ENCODE measurements around the gene UBXN7.
"Not testable (repeated sequence)": the region's sequence is repeated elsewhere in the genome, so short reads cannot be mapped to it uniquely, and the experiment has no call there.

The UBXN7 gene

DNA sequence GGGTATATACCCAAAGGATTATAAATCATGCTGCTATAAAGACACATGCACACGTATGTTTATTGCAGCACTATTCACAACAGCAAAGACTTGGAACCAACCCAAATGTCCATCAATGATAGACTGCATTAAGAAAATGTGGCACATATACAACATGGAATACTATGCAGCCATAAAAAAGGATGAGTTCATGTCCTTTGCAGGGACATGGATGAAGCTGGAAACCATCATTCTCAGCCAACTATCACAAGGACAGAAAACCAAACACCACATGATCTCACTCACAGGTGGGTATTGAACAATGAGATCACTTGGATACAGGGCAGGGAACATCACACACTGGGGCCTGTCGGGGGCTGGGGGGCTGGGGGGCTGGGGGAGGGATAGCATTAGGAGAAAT lies 44.3 kb downstream of the UBXN7 start:
- TF ChIP-seq ZNF146 (tag by site-specific recombination; IDR thresholded peaks at IDR 0.05): peak; percentile 96
- TF ChIP-seq, protein P1, sequence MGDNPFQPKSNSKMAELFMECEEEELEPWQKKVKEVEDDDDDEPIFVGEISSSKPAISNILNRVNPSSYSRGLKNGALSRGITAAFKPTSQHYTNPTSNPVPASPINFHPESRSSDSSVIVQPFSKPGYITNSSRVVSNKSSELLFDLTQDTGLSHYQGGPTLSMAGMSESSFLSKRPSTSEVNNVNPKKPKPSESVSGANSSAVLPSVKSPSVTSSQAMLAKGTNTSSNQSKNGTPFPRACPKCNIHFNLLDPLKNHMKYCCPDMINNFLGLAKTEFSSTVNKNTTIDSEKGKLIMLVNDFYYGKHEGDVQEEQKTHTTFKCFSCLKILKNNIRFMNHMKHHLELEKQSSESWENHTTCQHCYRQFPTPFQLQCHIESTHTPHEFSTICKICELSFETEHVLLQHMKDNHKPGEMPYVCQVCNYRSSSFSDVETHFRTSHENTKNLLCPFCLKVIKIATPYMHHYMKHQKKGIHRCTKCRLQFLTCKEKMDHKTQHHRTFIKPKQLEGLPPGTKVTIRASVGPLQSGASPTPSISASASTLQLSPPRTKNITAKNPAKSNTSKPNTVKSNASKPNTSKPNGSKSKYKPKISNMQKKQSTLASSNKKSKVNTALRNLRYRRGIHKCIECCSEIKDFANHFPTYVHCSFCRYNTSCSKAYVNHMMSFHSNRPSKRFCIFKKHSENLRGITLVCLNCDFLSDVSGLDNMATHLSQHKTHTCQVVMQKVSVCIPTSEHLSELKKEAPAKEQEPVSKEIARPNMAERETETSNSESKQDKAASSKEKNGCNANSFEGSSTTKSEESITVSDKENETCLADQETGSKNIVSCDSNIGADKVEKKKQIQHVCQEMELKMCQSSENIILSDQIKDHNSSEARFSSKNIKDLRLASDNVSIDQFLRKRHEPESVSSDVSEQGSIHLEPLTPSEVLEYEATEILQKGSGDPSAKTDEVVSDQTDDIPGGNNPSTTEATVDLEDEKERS (tag by site-specific recombination; IDR thresholded peaks at IDR 0.05): 0 out of 2 replicates have a peak, but pooled peaks have one; percentile 82
- H3K9me3 ChIP-seq (ENCODE audit: control insufficient read depth, insufficient read depth, low read depth, low read length); H3K27ac ChIP-seq (ENCODE audit: extremely low read depth, low read depth, low read length); POLR2A ChIA-PET; H3K4me1 ChIP-seq (ENCODE audit: control insufficient read depth, insufficient read depth, low read length); H3K4me3 ChIP-seq (ENCODE audit: low read depth, low read length): not testable (repeated sequence)
- CTCF ChIA-PET: interaction anchor here (0.9 kb wide), 1 partner anchor 192 kb away, joined by 3 read pairs; no protein-coding TSS in a partner anchor
- H3K36me3 ChIP-seq (ENCODE audit: control insufficient read depth in 2 of 2, insufficient read depth in 1 of 2, low read length in 2 of 2): peaks cover 19 to 46% of the 10 kb centered on the region in 2 experiments; a peak in 2 of 3 replicates

DNA sequence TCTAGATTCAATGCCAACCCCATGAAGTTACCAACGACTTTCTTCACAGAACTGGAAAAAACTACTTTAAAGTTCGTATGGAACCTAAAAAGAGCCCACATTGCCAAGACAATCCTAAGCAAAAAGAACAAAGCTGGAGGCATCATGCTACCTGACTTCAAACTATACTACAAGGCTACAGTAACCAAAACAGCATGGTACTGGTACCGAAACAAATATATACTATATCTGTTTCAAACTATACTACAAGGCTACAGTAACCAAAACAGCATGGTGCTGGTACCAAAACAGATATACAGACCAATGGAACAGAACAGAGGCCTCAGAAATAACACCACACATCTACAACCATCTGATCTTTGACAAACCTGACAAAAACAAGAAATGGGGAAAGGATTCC lies 45.4 kb downstream of the UBXN7 start:
- POLR2A ChIA-PET; H3K9me3 ChIP-seq (ENCODE audit: control insufficient read depth, insufficient read depth, low read depth, low read length); H3K27ac ChIP-seq (ENCODE audit: extremely low read depth, low read depth, low read length); H3K4me1 ChIP-seq (ENCODE audit: control insufficient read depth, insufficient read depth, low read length); H3K4me3 ChIP-seq (ENCODE audit: low read depth, low read length): not testable (repeated sequence)
- TF ChIP-seq, protein P1 (tag by site-specific recombination; IDR thresholded peaks at IDR 0.05): peak; percentile 82; the same call in 1 of the 2 replicates
- H3K36me3 ChIP-seq (ENCODE audit: control insufficient read depth in 2 of 2, insufficient read depth in 1 of 2, low read length in 2 of 2): peaks cover 15 to 36% of the 10 kb centered on the region in 2 experiments; a peak in 2 of 3 replicates
- CTCF ChIA-PET: interaction anchor here (0.9 kb wide), 1 partner anchor 193 kb away, joined by 3 read pairs; no protein-coding TSS in a partner anchor

DNA sequence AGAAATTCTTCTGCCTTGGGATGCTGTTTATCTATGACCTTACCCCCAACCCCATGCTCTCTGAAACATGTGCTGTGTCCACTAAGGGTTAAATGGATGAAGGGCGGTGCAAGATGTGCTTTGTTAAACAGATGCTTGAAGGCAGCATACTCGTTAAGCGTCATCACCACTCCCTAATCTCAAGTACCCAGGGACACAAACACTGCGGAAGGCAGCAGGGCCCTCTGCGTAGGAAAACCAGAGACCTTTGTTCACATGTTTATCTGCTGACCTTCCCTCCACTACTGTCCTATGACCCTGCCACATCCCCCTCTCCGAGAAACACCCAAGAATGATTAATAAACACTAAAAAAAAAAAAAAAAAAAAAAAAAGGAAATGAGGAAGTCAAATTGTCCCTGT lies 46.2 kb downstream of the UBXN7 start:
- POLR2A ChIA-PET; H3K9me3 ChIP-seq (ENCODE audit: control insufficient read depth, insufficient read depth, low read depth, low read length); H3K4me3 ChIP-seq (ENCODE audit: low read depth, low read length); H3K4me1 ChIP-seq (ENCODE audit: control insufficient read depth, insufficient read depth, low read length); H3K27ac ChIP-seq (ENCODE audit: extremely low read depth, low read depth, low read length); CTCF ChIA-PET: not testable (repeated sequence)
- H3K36me3 ChIP-seq (ENCODE audit: control insufficient read depth in 2 of 2, insufficient read depth in 1 of 2, low read length in 2 of 2): peaks cover 9 to 28% of the 10 kb centered on the region in 2 experiments; a peak in 2 of 3 replicates

DNA sequence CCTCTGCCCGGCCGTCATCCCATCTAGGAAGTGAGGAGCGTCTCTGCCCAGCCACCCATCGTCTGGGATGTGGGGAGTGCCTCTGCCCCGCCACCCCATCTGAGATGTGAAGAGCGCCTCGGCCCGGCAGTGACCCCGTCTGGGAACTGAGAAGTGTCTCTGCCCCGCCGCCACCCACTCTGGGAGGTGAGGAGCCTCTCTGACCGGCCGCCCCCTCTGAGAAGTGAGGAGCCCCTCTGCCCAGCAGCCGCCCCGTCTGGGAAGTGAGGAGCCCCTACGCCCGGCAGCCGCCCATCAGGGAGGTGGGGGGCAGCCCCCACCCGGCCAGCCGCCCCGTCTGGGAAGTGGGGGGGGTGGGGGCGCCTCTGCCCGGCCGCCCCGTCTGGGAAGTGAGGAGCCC lies 46.8 kb downstream of the UBXN7 start:
- H3K36me3 ChIP-seq (ENCODE audit: control insufficient read depth in 2 of 2, insufficient read depth in 1 of 2, low read length in 2 of 2): peaks cover 8 to 26% of the 10 kb centered on the region in 2 experiments; a peak in 2 of 3 replicates
- H3K4me3 ChIP-seq (ENCODE audit: low read depth, low read length); H3K9me3 ChIP-seq (ENCODE audit: control insufficient read depth, insufficient read depth, low read depth, low read length); CTCF ChIA-PET; POLR2A ChIA-PET; H3K4me1 ChIP-seq (ENCODE audit: control insufficient read depth, insufficient read depth, low read length); H3K27ac ChIP-seq (ENCODE audit: extremely low read depth, low read depth, low read length): not testable (repeated sequence)

DNA sequence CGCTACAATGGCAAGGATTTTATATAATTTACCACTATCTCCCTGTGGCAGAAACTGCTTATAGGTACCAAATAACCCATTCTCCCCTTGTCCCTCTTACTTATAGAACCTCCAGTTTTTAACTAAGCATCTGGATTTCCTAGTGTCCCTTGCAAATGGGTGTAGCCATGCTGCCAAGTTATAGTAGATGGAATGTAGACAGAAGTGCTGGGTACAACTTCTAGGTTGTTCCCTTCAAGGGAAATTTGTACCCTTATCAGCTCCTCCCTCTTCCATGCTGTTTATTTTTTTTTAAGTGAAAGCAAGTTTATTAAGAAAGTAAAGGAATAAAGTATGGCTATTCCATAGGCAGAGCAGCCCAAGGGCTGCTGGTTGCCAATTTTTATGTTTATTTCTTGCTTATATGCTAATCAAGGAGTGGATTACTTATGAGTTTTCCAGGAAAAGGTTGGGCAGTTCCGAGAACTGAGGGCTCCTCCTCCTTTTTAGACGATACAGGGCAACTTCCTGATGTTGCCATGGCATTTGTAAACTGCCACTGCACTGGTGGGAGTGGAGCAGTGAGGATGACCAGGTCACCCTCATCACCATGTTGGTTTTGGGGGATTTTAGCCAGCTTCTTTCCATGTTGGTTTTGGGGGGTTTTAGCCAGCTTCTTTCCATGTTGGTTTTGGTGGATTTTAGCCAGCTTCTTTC lies 53.9 kb downstream of the UBXN7 start:
- Histone ChIP-seq H3K36me3 (ENCODE audit: control insufficient read depth in 2 of 2, insufficient read depth in 1 of 2, low read length in 2 of 2) (peaks cover 0 to 14% of the 10 kb centered on the region in 2 experiments; a peak in 1 of 3 replicates), H3K27ac (ENCODE audit: extremely low read depth, low read depth, low read length) (no peak overlapping the region), H3K9me3 (ENCODE audit: control insufficient read depth, insufficient read depth, low read depth, low read length) (no peaks in the 10 kb centered on the region), H3K4me1 (ENCODE audit: control insufficient read depth, insufficient read depth, low read length) (no peaks in the 10 kb centered on the region), H3K4me3 (ENCODE audit: low read depth, low read length) (no peak overlapping the region)
- CTCF ChIA-PET: interaction anchor here (0.6 kb wide), 2 partner anchors 134 to 191 kb away, joined by 4 read pairs; no protein-coding TSS in a partner anchor
- POLR2A ChIA-PET: interaction anchor here (0.6 kb wide), 1 partner anchor 8 kb away, joined by 5 read pairs; no protein-coding TSS in a partner anchor
- TF ChIP-seq ZNF610 (tag by site-specific recombination; IDR thresholded peaks at IDR 0.05; ENCODE audit: borderline replicate concordance) (no peak), ZNF677 (tag by site-specific recombination; IDR thresholded peaks at IDR 0.05) (no peak), ZNF501 (tag by site-specific recombination; IDR thresholded peaks at IDR 0.05) (no peak), ZNF138 (tag by site-specific recombination; IDR thresholded peaks at IDR 0.05; ENCODE audit: borderline replicate concordance) (no peak), ZNF626 (tag by site-specific recombination; IDR thresholded peaks at IDR 0.05) (no peak), ZNF239 (tag by site-specific recombination; IDR thresholded peaks at IDR 0.05) (no peak), KLF8 (tag by site-specific recombination; IDR thresholded peaks at IDR 0.05) (no peak), ZNF529 (tag by site-specific recombination; IDR thresholded peaks at IDR 0.05; ENCODE audit: insufficient replicate concordance) (no peak), ZNF157 (tag by site-specific recombination; IDR thresholded peaks at IDR 0.05) (no peak), ZNF624 (tag by site-specific recombination; IDR thresholded peaks at IDR 0.05) (no peak), ZSCAN30 (tag by site-specific recombination; IDR thresholded peaks at IDR 0.05) (no peak), ZNF548 (tag by site-specific recombination; IDR thresholded peaks at IDR 0.05) (no peak)
- TF ChIP-seq, protein P2, sequence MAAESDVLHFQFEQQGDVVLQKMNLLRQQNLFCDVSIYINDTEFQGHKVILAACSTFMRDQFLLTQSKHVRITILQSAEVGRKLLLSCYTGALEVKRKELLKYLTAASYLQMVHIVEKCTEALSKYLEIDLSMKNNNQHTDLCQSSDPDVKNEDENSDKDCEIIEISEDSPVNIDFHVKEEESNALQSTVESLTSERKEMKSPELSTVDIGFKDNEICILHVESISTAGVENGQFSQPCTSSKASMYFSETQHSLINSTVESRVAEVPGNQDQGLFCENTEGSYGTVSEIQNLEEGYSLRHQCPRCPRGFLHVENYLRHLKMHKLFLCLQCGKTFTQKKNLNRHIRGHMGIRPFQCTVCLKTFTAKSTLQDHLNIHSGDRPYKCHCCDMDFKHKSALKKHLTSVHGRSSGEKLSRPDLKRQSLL (tag by site-specific recombination; IDR thresholded peaks at IDR 0.05): no peak

Measured in HEK293 (cell line).